Measurements from ENCODE around the gene MRPL33.

Gene MRPL33

DNA sequence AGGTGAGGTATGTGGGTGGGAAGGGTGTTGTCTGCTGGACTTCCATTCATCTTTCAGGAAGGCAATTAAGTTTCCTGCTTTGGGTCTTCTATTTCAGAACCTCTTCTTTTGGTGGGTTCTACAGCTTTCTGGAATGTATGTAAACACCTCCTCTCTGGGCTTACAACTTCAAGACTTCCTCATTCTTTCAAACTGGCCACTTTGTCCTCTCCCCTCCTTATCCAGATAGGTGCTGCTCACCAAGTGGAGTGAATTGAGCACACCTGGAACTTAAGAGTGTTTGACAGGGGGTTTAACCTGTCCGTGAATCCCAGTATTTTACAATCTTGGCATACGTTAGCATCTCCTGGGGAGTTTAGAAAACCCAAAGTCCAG, 5.2 kb upstream of the MRPL33 start:
- DNase-seq (ENCODE audit: low read depth, low spot score) = no peak
- H3K27ac ChIP-seq = peak overlapping the region; percentile 58

DNA sequence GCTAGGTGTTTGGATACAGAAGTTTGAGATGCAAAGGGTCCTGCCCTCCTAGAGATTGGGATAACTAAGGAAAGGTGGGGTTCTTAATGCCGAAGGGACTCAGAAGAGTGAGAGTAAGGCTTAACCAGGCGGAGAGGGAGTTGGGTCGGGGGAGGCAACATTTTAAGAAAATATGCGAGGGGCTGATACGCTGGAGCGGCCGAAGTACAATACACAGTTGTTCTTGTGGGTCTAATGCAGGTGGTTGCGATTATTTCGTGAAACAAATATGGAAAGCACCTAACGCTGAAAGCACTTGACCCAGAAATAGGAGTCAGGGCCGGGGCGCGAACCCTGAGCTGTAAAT, 344 bp upstream of the MRPL33 start:
- peak overlapping the region; percentile 75 for H3K27ac ChIP-seq
- DNase-seq (ENCODE audit: low read depth, low spot score) = no peak

DNA sequence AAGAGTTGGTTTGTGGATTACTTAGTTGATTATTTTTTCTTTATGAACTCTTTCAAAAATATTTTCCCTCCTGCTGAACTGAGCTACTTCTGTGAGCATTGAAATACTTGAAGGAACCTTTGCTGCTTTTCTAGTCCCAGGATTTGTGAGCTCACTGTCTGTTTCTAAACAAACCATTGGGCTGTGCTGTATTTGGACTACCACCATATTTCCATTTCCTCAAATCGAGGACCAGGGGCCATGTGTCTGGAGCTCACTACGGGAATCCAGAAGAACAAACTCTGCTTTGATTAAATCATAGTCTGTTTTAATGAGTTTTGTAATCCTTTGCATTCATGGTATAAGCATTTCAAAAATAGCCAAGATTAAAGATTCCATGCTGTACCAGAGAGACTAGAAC, 1.3 kb downstream of the MRPL33 start:
- peak overlapping the region; percentile 75 for H3K27ac ChIP-seq
- DNase-seq (ENCODE audit: low read depth, low spot score) = no peak

DNA sequence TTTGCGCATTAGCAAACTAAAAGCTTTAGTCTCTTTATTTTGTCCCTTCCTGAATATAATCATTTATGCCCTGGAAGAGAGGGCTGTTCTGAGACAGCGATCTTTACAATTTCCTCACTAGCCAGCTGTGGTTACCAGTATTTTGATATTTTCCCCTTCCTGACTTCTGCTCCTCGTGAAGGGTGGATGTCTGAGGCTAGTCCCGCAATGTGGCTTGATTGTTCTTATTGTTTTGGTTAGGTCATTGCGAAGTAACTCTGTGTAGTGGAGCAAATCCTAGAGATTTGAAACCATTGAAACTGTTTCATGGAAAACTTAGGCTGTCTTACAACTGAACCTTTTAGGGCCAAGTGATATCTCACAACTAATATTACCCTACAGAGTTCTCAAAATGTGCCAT, 2.4 kb downstream of the MRPL33 start:
- no peak for DNase-seq (ENCODE audit: low read depth, low spot score)
- no peak overlapping the region for H3K27ac ChIP-seq

DNA sequence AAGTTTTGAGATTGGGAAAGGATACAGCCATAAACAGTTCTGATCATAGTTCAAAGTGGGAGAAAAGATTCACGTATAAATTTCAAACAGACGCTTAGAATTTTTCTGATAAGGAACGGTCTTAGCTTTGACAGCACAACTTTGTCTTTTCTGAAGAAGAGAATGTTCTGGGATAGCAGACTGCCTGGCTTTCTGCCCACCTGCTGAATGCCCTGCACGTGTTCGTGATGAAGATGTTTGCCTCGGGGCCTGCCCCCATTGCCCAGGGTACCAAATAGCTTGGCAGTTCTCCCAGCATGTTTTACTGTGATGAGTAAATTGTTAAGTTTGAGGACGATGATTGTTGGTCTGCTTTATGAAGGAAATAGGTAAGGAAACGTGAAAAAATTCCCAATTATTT, 4.6 kb downstream of the MRPL33 start:
- peak overlapping the region; percentile 34 for H3K27ac ChIP-seq
- DNase-seq (ENCODE audit: low read depth, low spot score) = no peak

DNA sequence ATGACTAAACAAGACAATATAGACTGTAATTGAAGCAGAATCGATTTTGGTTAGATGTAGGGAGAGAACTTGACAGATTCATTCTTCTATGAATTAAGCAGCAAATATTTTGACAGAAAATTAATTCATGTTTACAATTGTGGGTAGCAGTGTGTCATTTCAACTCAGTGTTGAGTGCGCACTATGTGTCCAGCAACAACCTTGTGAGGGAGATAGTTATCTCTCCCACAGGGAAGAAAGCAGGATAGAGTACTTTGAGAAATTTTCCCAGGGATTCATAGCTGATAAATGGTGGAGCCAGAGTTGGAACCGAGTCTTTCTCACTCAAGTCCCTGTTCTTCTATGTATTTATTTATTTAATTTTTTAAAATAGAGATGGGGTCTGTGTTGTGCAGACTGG, 5.2 kb downstream of the MRPL33 start:
- peak overlapping the region; percentile 34 for H3K27ac ChIP-seq
- DNase-seq (ENCODE audit: low read depth, low spot score) = no peak

DNA sequence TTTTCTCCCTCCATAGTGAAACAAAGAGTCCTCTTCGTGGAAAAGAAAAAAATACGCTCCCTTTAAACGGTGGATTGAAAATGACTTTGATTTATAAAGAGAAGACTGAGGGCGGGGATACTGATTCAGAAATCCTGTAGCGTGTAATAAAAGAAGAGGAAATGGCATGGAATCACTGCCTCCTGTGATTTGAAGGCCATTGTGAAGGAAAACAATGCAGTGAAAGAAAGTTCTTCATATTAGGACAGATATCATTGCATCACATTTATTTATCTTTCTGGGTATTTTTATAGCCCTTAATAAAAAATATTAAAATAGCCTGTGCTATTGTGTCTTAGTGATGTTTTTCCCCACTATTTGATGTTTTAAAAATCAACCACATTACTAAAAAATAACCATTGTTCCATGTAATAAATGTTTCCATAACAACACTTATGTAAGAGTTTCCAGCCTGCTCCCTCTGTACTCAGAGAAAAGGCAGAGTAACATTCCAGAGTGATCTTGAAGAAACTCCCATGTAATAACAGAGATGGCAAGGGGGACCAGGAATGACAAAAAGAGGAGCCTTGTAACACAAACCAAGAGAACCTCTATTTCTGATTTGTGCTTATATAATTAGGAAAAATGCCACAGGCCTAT, 8.0 kb downstream of the MRPL33 start:
- peak overlapping the region; percentile 0 for H3K27ac ChIP-seq
- DNase-seq (ENCODE audit: low read depth, low spot score) = no peak

- DNase-seq (ENCODE audit: low read depth, low spot score) = no peak
- H3K27ac ChIP-seq = no peak overlapping the region
Measured at GRCh38 chr2:27781496-27781895, 10.0 kb downstream of the MRPL33 start.

GRCh38 chr2:27782701-27783100, 11.2 kb downstream of the MRPL33 start:
- no peak for DNase-seq (ENCODE audit: low read depth, low spot score)
- H3K27ac ChIP-seq = no peak overlapping the region

DNA sequence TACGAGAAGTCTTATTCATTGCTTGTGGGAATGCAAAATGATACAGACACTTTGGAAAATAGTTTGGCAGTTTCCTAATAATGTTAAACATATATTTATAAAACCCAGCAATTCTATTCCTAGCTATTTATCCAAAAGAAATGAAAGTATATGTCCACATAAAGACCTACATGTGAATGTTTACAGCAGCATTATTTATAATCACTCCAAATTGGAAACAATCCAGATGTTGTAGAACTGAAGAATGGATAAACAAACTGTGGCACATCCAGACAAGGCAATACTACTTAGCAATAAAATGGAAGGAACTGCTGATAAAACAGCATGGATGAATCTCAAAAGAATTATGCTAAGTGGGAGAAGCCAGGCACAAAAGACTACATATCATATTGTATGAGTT, 19.3 kb downstream of the MRPL33 start:
- no peak overlapping the region for H3K27ac ChIP-seq

GRCh38 chr2:27792759-27793158, 21.2 kb downstream of the MRPL33 start:
- no peak for DNase-seq (ENCODE audit: low read depth, low spot score)
- peak overlapping the region; percentile 45 for H3K27ac ChIP-seq

More for the DNA sequence above, 19.3 kb downstream of the MRPL33 start:
- no peak for DNase-seq (ENCODE audit: low read depth, low spot score)

DNA sequence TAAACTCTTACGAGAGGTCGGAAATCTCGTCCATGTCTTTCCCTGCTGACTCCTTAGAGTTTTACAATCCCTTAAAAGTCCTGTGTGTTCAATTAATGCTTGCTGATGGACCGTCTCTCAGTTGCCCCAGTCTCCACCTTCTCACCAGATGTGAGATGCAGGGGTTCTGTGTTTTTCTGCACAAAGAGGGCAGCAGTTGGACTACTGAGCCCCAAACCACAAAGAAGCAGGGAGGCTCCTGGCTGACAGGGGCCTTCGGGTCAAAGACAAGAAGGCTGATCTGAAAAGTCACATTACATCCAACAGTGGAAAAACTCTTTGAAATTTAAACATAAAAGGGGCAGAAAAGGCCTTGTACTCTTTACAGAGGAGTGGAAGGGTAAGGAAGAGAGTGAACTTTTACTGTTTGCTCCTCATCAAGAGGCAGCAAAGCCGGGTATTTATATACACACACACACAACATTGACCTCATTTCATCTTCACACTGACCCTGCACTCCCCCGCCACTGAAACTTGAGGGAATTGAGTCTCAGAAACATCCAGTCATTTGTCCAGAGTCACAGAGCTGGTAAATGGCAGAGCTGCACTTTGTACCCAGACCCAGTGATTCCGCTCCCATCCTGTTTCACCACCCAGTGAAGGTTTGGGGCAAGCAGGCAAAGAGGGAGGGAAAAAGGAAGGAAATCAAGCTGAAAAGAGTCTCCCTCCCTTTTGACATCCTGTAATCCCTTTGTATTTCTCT, 23.7 kb downstream of the MRPL33 start:
- no peak for DNase-seq (ENCODE audit: low read depth, low spot score)
- H3K27ac ChIP-seq = no peak overlapping the region

- no peak for DNase-seq (ENCODE audit: low read depth, low spot score)
- no peak overlapping the region for H3K27ac ChIP-seq
Measured at GRCh38 chr2:27795868-27796277, 24.4 kb downstream of the MRPL33 start.

DNA sequence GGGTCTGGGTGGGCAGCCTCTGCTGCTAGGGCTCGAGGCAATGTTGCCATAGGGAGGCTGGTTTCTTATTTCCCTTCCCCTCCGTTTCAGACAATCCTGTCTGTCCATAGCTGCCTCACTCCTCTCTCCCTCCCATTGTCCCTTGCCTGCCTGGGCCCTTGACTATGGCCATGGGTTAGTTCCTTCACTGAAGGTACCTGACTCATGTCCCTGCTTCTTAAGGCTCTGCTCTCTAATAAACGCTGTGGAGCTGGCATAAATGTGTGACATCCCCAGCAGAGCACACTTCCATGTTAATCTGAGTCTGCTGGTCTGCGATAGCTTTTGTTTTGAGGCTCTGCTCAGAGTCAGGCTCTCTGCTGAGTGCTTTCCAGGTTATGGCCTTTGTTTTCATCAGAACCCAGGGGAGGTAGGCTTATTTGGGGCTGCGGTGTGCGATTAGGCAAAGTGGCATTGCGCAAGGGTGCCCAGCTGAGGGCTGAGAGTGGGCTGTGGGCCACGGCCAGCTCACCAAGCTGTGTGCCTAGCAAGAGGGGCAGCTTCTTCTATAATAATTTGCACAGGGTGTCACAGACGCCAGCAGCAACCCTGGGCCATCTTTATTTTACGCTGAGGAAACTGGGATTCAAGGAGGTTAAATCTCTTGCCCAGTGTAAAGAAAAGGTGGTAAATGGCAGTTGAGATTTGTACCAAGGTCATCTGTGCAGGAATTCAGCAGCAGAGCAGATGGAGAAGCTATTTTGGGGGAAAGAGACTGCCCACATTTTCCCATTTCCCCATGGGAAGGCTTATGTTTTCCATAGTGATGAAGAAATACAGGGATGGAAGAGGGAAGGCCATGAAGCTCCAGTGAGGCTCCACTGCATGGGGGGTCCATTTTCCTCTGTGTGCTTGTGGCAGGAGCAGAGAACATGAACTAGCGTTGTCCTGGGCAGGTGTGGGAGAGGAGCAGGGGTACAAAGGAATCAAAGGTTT, 25.6 kb downstream of the MRPL33 start:
- DNase-seq (ENCODE audit: low read depth, low spot score) = no peak
- no peak overlapping the region for H3K27ac ChIP-seq

DNA sequence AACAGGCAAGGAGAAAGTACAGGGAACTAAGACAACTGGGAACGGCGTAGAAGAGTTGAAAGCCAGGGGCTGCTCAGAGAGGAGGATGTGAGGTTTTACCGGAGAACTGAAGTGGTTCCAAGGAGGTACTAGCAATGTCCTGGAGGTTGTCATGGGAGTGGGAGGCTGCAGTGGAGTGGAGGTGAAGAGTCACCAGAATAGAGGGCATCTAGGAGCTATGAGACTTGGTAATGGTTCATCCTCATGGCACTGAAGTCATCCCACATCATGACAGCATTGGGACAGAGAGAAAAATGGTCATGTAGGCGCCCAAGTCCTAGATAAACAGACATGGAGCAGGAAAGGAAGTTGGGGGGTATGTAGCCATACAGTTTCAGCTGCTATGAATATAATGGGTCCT, 26.3 kb downstream of the MRPL33 start:
- no peak for DNase-seq (ENCODE audit: low read depth, low spot score)
- H3K27ac ChIP-seq = no peak overlapping the region

- no peak for DNase-seq (ENCODE audit: low read depth, low spot score)
- H3K27ac ChIP-seq = peak overlapping the region; percentile 95
Measured at GRCh38 chr2:27798486-27798885, 27.0 kb downstream of the MRPL33 start.

- H3K27ac ChIP-seq = peak overlapping the region; percentile 95
- peak; percentile 98 for DNase-seq (ENCODE audit: low read depth, low spot score)
Measured at GRCh38 chr2:27798948-27799645, 27.6 kb downstream of the MRPL33 start.

- no peak for DNase-seq (ENCODE audit: low read depth, low spot score)
- H3K27ac ChIP-seq = peak overlapping the region; percentile 95
Measured at GRCh38 chr2:27799646-27800010, 28.1 kb downstream of the MRPL33 start.

DNA sequence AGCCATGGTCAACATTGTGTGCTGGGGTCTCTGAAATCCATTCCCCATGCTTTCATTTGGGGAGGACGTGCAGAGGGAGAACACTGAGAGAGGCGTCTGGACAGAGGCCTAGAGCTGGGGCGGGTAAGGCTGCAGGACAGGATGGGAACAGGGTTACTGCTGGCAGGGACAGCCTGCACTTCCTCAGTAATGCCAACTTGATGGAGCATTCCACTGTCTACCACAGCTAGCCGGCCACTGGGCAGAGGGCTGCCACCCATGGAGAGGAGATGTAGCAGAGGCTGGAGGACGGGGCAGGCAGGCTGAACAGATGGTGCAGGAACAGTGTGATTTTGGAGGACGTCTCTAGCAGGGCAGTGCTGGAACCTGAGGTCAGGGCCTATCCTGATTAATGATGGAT, 29.3 kb downstream of the MRPL33 start:
- no peak for DNase-seq (ENCODE audit: low read depth, low spot score)
- H3K27ac ChIP-seq = peak overlapping the region; percentile 95

DNA sequence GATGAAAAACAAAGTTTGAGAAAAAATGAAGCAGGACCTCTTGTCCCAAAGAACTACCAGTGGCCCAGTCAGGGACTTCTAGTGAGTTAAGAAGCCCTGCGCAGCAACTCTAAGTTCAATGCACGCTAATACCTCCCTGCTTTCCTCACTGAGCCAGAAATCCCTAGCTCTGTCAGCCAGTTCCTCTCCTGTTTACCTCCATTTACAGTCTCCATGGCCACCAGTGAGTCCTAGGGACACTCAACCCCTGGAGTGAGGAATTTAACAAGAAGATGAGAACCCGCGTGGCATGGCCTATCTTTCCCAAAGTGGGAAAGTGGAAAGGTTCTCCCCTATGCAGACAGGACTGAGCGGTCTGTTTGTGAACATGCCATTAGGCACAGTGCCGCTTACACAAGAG, 31.0 kb downstream of the MRPL33 start:
- H3K27ac ChIP-seq = no peak overlapping the region
- DNase-seq (ENCODE audit: low read depth, low spot score) = no peak

Data from epithelial cell of prostate (primary cell).